Measurements from ENCODE around the gene APPL1.

APPL1 gene

DNA sequence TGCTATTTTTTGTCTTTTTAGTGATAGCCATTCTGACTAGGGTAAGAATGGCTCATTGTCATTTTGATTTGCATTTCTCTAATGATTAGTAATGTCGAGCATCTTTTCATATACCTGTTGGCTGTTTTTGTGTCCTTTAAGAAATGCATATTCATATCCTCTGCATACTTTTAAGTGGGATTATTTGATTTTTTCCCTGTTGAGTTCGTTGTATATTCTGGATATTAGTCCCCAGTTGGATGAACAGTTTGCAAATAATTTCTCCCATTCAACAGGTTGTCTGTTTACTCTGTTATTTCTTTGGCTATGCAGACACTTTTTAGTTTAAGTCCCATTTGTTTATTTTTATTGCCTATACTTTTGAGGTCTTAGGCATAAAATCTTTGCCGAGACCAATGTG, 34.4 kb downstream of the APPL1 start:
- POLR2A ChIA-PET: no interaction called here
- peaks cover 58 to 90% of the 10 kb centered on the region in 2 experiments for H3K36me3 ChIP-seq (ENCODE audit: control insufficient read depth in 2 of 2, insufficient read depth in 1 of 2, low read length in 2 of 2)
- TF ChIP-seq ZNF544 (tag by site-specific recombination; IDR thresholded peaks at IDR 0.05) (no peak), SCRT2 (tag by site-specific recombination; IDR thresholded peaks at IDR 0.05) (peak; percentile 68), ZNF423 (tag by site-specific recombination; IDR thresholded peaks at IDR 0.05) (no peak), KLF16 (tag by site-specific recombination; IDR thresholded peaks at IDR 0.05) (no peak), SCRT1 (tag by site-specific recombination; IDR thresholded peaks at IDR 0.05; ENCODE audit: borderline replicate concordance) (peak; percentile 68)

GRCh38 chr3:57268416-57268815, 40.9 kb downstream of the APPL1 start:
- H3K4me3 ChIP-seq (ENCODE audit: low read depth, low read length): no peak overlapping the region

More for the DNA sequence above, 34.4 kb downstream of the APPL1 start:
- Histone ChIP-seq H3K4me3 (ENCODE audit: low read depth, low read length) (no peak overlapping the region), H3K9me3 (ENCODE audit: control insufficient read depth, insufficient read depth, low read depth, low read length) (no peaks in the 10 kb centered on the region), H3K4me1 (ENCODE audit: control insufficient read depth, insufficient read depth, low read length) (no peaks in the 10 kb centered on the region), H3K27ac (ENCODE audit: extremely low read depth, low read depth, low read length) (no peak overlapping the region)
- CTCF ChIA-PET: no interaction called here

More at GRCh38 chr3:57268416-57268815, 40.9 kb downstream of the APPL1 start:
- no peak for TF ChIP-seq ZNF792 (tag by site-specific recombination; IDR thresholded peaks at IDR 0.05)
- no peak for TF ChIP-seq ZNF514 (tag by site-specific recombination; IDR thresholded peaks at IDR 0.05)
- no peak for TF ChIP-seq HOXA7 (CRISPR knock-in tag; IDR thresholded peaks at IDR 0.05; ENCODE audit: borderline replicate concordance)
- no peak for TF ChIP-seq ZNF530 (tag by site-specific recombination; IDR thresholded peaks at IDR 0.05; ENCODE audit: low read depth)
- TF ChIP-seq ZNF223 (tag by site-specific recombination; IDR thresholded peaks at IDR 0.05): no peak
- no peak for TF ChIP-seq ZFP41 (tag by site-specific recombination; IDR thresholded peaks at IDR 0.05; ENCODE audit: borderline replicate concordance)
- no peak for TF ChIP-seq KLF8 (tag by site-specific recombination; IDR thresholded peaks at IDR 0.05)
- no peak for TF ChIP-seq ZNF214 (tag by site-specific recombination; IDR thresholded peaks at IDR 0.05; ENCODE audit: borderline replicate concordance)
- no peak for TF ChIP-seq SP3 (tag by site-specific recombination; IDR thresholded peaks at IDR 0.05)
- TF ChIP-seq ZNF362 (tag by site-specific recombination; IDR thresholded peaks at IDR 0.05): no peak
- no peak for TF ChIP-seq ZBTB1 (tag by site-specific recombination; IDR thresholded peaks at IDR 0.05)
- TF ChIP-seq, protein P1, sequence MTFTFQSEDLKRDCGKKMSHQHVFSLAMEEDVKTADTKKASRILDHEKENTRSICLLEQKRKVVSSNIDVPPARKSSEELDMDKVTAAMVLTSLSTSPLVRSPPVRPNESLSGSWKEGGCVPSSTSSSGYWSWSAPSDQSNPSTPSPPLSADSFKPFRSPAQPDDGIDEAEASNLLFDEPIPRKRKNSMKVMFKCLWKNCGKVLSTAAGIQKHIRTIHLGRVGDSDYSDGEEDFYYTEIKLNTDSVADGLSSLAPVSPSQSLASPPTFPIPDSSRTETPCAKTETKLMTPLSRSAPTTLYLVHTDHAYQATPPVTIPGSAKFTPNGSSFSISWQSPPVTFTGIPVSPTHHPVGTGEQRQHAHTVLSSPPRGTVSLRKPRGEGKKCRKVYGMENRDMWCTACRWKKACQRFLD (tag by site-specific recombination; IDR thresholded peaks at IDR 0.05): no peak
- TF ChIP-seq ZBTB21 (tag by site-specific recombination; IDR thresholded peaks at IDR 0.05): no peak
- TF ChIP-seq ZNF623 (tag by site-specific recombination; IDR thresholded peaks at IDR 0.05): no peak
- no peak for TF ChIP-seq ZNF10 (tag by site-specific recombination; IDR thresholded peaks at IDR 0.05)
- no peak for TF ChIP-seq PRDM6 (tag by site-specific recombination; IDR thresholded peaks at IDR 0.05)
- no peak for TF ChIP-seq HOXC10 (CRISPR knock-in tag; IDR thresholded peaks at IDR 0.05)
- no peak for TF ChIP-seq PATZ1 (tag by site-specific recombination; IDR thresholded peaks at IDR 0.05)
- no peak for TF ChIP-seq ZNF677 (tag by site-specific recombination; IDR thresholded peaks at IDR 0.05)
- CTCF ChIA-PET: no interaction called here
- H3K9me3 ChIP-seq (ENCODE audit: control insufficient read depth, insufficient read depth, low read depth, low read length): no peaks in the 10 kb centered on the region
- H3K36me3 ChIP-seq (ENCODE audit: control insufficient read depth in 2 of 2, insufficient read depth in 1 of 2, low read length in 2 of 2): peaks cover 40 to 71% of the 10 kb centered on the region in 2 experiments
- H3K4me1 ChIP-seq (ENCODE audit: control insufficient read depth, insufficient read depth, low read length): no peaks in the 10 kb centered on the region
- POLR2A ChIA-PET: no interaction called here
- no peak overlapping the region for H3K27ac ChIP-seq (ENCODE audit: extremely low read depth, low read depth, low read length)
